HG03439 (cell line): Measurements from ENCODE around the gene RTTN.

Experiments used
- ATAC-seq: cut with Tn5 transposase; IDR thresholded peaks from one replicate; pipeline ENCODE4 v1.9.1; 2021; ENCODE audit warnings: mild to moderate bottlenecking, moderate library complexity; ENCODE audit not compliant: unreplicated experiment

RTTN gene

DNA sequence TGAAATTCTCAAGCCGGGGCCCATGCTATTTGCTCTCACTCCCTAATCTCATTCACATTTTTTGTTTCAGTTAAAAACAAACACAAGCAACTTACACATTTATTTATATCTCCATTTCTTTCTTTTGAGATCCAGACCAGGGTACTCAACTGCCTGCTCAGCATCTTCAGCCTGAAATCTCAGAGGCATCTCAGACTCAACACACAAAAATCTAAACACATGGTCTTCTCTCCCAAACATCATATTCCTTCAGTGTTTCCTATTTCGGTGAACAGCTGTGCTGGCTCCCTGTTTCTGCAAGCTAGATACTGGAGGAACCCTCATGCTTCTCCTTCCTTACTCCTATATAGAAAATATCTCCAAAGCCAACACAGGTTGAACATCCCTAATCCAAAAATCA, 11.3 kb upstream of the RTTN start:
- ATAC-seq = no peak

DNA sequence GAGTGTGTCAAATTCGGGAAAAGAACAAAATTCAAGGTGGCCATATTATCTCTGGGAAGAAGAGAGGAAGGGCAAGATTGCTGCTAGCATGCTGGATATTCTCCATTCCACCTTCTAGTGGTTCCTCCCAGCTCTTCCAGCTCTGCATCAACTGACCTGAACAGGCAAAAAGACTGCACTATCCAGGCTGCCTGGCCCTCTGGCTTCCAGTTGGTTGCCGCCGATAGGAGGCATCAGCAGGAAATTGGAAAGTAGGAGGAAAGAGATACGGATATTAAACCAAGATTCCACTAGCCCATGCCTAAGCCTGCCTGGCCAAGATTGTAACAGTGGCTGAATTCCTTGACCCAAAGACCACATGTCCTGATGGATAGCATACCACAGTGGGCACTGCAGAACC, 1.7 kb upstream of the RTTN start:
- no peak for ATAC-seq

DNA sequence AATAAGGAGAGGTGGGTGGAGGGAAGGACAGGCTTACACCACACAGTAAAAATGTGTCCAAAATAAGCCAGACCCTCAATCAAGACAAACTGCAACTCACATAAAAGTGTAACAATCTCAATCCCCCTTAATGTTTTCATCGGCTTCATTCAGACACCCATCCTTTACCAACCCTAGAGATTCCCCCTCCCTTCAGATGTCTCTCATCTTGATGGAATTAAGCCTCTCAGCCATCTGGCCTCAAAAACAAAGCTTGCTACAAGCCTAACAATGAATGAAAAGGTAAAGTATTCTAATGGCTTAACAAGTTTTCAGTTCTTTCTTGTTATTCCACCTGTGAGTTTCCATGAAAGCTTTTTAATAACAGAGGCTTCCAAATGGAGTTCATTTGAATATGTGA, 5.2 kb downstream of the RTTN start:
- ATAC-seq = no peak

DNA sequence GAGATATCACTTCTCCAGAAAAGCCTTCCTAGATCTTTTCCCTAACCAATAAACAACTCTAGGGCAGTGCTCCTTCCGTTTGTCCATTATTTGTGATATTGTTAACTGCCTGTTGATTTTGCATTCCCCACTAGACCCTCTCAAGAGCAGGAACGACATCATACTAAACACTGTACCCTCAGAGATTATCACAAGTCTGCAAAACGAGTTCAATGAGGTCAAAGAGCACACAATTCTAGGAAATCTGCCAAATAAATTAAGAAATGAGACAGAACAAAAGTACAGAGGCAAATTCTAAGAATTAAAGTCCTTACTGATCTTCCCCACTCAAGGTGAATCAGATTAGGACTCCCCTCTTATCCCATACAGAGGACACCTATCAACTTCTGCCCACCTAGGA, 7.6 kb downstream of the RTTN start:
- no peak for ATAC-seq

DNA sequence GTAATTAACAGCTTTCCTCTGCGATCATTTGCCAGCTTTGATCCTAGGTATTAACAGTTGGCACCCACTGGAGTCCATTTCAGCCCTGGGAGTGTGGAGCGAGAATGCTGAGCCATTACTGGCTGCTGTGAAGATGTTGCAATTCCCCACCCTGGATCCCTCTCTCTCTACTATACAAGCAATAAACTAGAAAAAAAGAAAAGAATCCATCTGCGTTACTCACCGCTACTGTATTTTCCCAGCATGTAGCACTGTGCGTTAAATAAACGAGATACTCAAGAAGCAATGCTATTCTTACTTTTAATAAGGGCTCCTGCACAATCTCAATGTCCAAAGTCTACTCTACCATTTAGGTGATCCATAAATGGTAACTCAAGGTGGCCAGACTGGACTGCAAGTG, 8.5 kb downstream of the RTTN start:
- no peak for ATAC-seq

DNA sequence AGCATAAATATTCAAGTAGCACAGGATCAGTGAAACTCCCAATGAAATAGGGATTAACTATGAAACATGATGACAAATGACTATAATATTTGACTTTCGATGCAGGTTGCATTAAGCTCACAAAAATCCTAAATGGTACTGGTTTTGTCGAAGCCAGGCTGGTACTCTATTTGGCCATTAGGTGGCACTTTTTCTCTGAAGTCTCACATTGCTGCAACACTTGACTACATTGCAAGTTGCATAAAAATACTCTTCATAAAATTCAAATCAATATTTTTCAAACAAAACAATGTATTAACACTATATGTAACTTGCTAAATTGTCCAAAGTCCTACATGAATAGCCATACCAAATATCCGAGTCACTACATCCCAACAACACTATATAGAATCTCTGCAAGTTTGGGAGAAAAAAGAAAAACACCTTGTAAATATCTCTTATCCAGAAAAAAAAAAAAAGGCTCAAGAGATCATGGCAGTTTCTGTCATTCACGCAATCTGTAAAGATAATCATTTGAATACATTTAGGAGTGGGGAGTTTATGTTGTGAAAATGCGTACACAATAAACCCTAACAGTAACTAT, 9.5 kb downstream of the RTTN start:
- ATAC-seq = peak; percentile 40

DNA sequence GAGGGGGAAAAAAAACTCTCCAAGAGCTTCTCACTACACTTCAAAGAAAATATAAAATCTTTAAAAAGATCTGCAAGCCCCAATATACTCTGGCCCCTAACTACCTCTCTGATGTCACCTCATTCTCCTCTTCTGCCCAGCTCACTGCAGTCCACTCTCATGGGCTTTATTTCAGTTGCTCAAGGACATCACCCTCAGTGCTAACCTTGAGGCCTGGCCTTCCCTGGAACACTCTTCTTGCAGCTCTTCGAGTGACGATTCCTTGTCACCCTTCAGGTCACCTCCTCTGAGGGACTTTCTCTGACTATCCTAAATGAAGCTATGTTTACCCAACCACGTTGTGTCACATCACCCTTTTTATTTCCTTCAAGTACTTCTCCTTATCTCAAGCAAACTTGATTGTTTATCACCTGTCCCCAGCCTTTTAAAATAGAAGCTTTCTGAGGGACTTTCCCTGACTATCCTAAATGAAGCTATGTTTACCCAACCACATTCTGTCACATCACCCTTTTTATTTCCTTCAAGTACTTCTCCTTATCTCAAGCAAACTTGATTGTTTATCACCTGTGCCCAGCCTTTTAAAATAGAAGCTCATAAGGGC, 10.4 kb downstream of the RTTN start:
- ATAC-seq = peak; percentile 41

DNA sequence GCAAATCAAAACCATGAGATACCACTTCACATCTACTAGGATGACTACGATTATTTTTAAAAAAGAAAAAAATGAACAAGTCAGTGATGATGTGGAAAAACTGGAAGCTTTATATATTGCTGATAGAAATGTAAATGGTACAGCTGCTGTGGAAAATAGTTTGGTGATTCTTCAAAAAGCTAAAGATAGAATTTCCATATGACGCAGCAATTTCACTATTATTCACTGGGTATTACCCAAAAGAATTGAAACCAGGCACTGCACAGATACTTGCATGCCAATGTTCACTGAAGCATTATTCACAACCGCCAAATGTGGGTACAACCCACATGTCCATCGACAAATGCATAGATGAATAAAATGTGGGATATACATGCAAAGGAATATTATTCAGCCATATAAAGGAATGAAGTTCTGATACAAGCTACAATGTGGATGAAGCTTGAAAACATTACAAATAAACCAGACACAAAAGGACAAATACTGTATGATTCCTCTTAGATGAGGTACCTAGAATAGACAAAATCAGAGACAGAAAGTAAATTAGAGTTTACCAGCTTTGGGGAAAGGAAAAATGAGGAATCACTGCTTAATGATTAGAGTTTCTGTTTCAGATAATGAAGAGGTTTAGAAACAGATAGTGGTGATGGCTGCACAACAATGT, 11.1 kb downstream of the RTTN start:
- peak; percentile 86 for ATAC-seq

DNA sequence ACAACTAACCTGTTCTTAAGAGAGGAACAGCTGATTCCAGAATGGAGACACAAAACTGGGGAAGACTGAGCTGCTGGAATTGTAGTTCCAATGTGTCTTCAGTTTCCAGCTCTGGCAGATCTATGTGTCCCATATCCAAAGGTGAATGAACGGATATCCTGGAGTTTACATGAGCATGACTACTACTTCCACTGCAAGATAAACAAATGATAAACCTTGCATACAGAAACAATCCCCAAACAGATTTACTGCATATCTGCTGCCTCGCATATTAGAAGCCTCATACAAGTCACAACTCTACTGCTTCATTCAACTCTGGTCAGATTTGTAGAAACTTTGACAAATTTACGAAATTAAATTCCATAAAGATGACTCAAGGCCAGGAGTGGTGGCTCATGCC, 15.0 kb downstream of the RTTN start:
- no peak for ATAC-seq

DNA sequence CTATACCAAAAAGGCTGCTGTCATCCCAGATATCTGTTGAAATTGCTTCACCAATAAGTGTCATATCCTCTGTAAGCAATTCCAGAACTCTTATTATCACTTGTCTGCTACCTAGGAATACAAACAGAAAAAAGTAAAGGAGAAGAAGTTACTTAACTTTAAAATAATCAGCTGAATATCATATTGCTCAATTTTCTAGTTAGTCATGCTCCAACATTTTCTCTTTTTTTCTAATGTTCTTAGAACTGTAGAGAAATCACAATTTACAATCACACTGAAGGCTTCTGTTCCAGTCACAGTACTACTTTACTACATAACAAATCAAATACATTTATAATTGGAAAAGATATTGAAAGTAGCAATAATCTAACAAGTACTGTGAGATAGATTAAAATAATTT, 17.4 kb downstream of the RTTN start:
- no peak for ATAC-seq

DNA sequence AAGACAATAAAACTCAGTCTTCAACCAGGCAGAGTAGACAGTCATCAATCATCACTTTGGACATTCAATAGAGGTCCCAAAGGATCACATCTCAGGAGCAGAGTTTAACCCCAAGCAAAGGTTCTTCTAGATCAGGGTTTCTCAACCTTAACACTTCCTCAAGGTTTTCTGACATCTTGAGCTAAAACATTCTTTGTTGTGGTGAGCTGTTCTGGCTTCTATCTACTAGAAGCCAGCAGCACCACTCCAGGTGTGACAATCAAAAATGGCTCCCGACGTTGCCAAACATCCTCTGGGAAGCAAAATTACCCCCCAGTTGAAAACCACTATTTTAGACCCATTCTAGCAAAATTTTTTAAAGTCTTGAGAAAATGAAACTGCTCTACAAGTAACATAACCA, 22.0 kb downstream of the RTTN start:
- ATAC-seq = no peak

DNA sequence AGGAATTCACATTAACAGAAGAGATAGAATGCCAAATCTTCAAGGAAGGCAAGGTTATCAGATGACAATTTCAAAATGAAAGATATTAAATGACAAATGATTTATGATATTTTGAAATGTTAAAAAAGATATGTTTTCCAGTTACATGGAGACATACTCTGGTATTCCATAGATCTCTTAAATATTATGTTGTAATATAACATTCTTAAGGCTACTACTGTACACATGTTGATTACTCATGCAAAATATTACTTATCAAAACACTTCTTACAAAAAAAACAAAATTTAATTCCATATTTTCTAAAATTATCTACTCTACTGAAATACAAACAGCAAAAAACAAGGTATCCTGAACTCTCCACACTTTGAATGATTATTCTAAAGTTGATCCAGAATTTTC, 22.9 kb downstream of the RTTN start:
- no peak for ATAC-seq

DNA sequence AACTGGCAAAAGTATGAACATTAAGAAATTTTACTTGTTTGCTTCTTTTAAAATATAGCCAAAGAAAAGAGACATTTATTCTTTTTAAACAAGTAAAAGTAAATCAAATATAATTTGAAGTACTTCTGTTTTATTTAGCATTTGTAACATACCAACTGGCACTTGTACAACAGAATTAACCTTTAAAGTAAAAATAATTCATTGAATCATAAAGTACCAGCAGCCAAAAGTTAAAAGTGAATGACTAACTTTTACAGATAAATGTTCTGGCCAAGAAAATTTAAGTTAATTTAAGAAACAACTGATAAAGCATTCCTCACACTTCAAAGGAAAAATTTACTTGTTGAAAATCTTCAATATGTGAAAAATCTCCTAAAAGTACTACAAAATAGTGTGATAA, 23.8 kb downstream of the RTTN start:
- no peak for ATAC-seq

DNA sequence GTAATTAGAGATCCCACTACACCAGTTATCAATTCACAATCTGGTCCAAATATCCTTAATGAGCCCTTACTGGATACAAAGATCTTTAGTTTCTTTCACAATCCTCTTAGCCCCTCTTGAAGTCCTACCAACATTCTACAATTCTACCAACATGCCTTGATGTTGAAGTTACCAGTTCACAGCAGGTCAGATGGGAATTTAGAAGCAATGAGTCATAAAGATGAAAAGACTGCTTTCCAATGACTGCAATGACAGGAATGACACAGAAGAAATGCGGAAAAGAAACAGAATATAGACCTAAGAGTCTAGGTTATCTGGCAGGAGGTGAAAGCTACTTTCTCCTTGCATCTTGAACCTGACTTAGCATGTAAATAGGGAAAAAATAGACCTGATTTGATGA, 24.5 kb downstream of the RTTN start:
- ATAC-seq = no peak

DNA sequence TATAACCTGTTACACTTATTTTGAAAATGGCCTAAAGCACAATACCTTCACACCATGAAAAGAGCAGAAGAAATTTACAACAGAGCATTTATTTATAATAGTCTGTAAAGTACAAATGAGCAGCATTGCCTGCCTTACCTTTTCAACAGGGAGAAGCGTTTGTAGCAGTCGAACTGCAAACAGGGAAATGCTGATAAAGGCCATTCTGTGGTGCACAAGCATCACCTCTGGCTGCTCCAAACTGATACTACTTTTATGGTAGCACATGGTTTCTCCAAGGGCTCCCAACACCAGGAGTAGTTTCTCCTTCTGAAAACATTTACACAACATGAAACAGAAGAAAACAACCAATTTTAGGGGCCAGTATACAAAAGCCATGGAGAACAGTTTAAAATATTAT, 28.9 kb downstream of the RTTN start:
- ATAC-seq = no peak

DNA sequence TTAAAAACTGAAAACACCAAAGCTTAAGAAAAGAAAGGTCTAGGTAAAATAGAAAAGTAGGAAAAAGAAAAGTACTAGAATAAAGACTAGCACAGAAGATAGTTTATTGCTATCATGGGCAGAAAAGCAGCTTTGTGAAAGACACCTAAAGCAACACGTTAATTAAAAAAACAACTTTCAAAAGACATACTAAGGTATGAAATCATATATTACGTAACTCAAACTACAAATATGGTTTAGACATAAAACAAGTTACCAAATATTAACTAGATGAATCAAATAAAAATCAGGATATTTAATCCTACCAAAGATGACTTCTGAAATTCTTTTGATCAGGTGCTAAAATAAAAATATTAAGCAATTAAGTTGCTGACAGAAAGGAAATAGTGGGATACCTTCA, 30.3 kb downstream of the RTTN start:
- no peak for ATAC-seq

DNA sequence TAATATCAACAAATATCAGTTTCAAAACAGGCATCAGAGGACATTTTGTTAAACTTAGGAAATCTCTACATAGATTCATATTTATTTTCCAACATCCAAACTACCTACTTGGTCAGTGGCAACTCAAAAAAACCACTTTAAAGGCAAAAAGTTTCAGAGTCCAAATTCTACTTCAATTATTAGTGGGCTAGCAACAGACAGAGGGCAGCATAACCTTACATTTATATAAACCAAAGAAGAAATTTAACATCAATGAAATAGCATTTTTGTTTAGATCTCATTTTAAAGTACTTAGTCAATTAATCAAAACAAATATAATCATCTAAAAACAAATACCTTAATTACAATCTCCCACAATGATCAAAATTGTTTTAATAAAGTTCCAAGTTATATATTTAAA, 33.3 kb downstream of the RTTN start:
- ATAC-seq = no peak

DNA sequence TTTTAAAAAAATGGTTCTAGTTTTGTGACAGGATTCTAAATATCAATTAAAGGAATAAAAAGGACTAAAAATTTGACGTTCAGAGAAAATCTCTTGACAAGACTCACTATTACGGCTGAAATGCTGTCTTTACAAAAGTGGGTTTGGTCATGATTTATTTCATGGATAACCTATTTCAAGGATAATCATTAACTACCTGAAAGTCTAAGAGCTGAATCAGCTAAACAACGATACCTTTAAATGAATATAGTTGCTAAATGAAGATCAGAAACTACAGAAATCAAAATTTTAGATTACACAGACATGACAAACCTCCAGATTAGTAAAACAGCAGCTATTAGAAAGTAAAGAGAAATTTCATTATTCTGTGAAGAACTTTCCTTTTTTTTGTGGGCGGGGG, 35.7 kb downstream of the RTTN start:
- no peak for ATAC-seq

DNA sequence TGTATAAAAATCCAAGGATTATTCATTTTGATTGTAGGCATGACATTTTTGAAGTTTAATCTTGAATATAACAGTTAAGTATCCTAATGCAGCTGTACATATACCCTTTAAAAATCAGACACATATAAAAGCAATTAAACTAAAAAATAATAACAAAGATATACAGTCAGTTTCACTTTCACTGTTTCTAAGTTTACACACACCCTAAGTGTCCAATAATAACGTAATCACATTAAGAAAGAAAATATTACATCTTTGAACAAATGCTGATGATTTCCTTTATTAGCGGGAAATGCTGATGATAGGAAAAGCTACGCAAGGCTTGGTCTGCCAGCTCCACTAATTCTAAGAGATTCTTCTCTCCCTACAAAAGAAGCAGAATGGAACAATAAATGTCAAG, 38.8 kb downstream of the RTTN start:
- ATAC-seq = no peak

DNA sequence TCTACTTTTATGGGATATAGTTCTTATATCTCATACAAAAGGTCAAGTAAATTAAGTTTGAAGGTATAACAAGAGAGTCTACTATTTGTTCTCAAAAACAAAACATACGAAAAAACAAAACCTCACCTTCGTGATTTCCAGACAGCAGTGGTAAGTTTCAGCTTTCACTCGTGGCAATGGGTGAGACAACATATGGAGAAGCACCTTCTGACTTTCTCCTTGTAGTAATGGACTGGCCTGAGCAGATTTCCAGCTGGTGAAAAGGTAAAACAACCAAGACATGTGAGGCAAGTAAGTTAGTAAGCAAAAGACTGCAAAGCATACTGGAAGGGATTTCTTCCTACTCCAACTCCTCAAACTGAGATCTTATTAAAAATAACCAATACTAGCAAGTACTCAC, 39.6 kb downstream of the RTTN start:
- peak; percentile 60 for ATAC-seq

DNA sequence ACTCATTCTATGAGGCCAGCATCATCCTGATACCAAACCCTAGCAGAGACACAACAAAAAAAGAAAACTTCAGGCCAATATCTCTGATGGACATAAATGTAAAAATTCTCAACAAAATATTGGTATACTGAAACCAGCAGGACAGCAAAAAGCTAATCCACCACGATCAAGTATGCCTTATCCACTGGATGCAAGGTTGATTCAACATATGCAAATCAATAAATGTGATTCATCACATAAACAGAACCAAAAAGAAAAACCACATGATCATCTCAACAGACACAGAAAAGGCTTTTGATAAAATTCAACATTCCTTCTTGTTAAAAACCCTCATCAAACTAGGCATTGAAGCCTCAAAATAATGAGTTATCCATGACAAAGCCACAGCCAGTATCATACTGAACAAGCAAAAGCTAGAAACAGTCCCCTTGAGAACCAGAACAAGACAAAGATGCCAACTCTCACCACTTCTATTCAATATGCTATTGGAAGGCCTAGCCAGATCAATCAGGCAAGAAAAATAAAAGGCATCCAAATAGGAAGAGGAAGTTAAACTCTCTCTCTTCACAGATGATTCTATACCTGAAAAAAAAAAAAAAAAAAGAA, 45.3 kb downstream of the RTTN start:
- ATAC-seq = no peak

DNA sequence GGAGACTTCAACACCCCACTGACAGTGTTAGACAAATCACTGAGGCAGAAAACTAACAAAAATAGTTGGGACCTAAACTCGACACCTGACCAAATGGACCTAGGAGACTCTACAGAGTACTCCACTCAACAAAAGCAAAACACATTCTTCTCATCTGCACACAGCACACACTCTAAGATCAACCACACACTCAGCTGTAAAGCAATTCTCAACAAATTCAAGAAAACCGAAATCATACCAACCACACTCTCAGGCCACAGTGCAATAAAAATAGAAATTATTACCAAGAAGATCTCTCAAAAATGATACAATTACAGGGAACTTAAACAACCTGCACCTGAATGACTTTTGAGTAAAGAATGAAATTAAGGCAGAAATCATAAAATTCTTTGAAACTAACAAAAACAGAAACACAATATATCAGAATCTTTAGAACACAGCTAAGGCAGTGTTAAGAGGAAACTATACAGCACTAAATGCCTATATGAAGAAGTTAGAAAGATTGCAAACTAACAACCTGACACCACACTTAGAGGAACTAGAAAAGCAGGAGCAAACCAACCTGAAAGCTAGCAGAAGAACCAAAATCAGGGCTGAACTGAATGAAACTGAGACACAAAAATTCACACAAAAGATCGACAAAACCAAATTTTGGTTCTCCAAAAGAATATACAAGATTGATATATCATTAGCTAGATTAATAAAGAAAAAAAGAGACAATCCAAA, 46.3 kb downstream of the RTTN start:
- ATAC-seq = peak; percentile 87
